Caco-2 (cell line): Measurements from ENCODE around the gene TENM4. TPM values are rescaled to one million over a fixed set of nuclear protein-coding genes. Genes with fewer than 3 reads are reported as not detected.
A peak's percentile ranks its signal among the peaks of the same experiment; 100 is the strongest.

ENCODE experiments used
- BruUV-seq: library from RNA; stranded (reverse); fragments of 400-500 nt; replicated peaks from 2 replicates; lab custom pipeline; 2021; lab: Mats Ljungman, UMichigan
- CTCF ChIA-PET: fragments of 300-600 bp; sonication (Branson Sonifier 250); formaldehyde crosslinking; loops from one replicate; lab custom pipeline; 2022; ENCODE audit warnings: antibody characterized with exemption; lab: Charles Lee
- POLR2A ChIA-PET: fragments of 300-600 bp; sonication (Branson Sonifier 250); formaldehyde crosslinking; loops from one replicate; lab custom pipeline; 2022; ENCODE audit warnings: antibody characterized with exemption; lab: Charles Lee
- DNase-seq, 2 experiments: peaks; one replicate each; pipeline versions ENCODE4 v3.0.0 to v3.0.0-alpha.2; 2020 to 2022
- H3K27me3 ChIP-seq: replicated peaks from 2 replicates; pipeline ENCODE4 v1.6.0; 2011; ENCODE audit warnings: low read length; ENCODE audit not compliant: control insufficient read depth, insufficient read depth
- H3K36me3 ChIP-seq: 2 replicates; pipeline ENCODE4 v1.5.1; 2011; ENCODE audit warnings: low read length; ENCODE audit not compliant: control insufficient read depth, insufficient read depth
- H3K4me1 ChIP-seq: fragments of 250-450 bp; sonication (Bioruptor Pico); 2 replicates; pipeline ENCODE4 v1.5.1; 2020; ENCODE audit warnings: mild to moderate bottlenecking
- H3K4me3 ChIP-seq: 2 replicates; pipeline ENCODE4 v1.5.1; 2011; ENCODE audit warnings: low read depth, mild to moderate bottlenecking, control low read depth, low read length
- H3K9me3 ChIP-seq: fragments of 250-450 bp; sonication (Bioruptor Pico); 2 replicates; pipeline ENCODE4 v1.5.1; 2020; ENCODE audit warnings: mild to moderate bottlenecking, moderate library complexity
- H3K27ac Mint-ChIP-seq: one replicate; pipeline ENCODE4 v1.8.0; 2022; ENCODE audit warnings: mixed read lengths; ENCODE audit not compliant: unreplicated experiment
- H3K27me3 Mint-ChIP-seq: one replicate; pipeline ENCODE4 v1.8.0; 2022; ENCODE audit warnings: mixed read lengths; ENCODE audit not compliant: insufficient read depth, unreplicated experiment
- H3K36me3 Mint-ChIP-seq: one replicate; pipeline ENCODE4 v1.8.0; 2022; ENCODE audit warnings: mild to moderate bottlenecking, mixed read lengths; ENCODE audit not compliant: insufficient read depth, unreplicated experiment
- H3K4me1 Mint-ChIP-seq: one replicate; pipeline ENCODE4 v1.8.0; 2022; ENCODE audit warnings: low read depth, mixed read lengths; ENCODE audit not compliant: unreplicated experiment
- H3K4me3 Mint-ChIP-seq: one replicate; pipeline ENCODE4 v1.8.0; 2022; ENCODE audit warnings: mild to moderate bottlenecking, moderate library complexity, mixed read lengths; ENCODE audit not compliant: unreplicated experiment
- H3K9me3 Mint-ChIP-seq: one replicate; pipeline ENCODE4 v1.8.0; 2022; ENCODE audit warnings: mixed read lengths; ENCODE audit not compliant: unreplicated experiment
- CTCF ChIP-seq, 2 experiments: fragments of 200-600 bp in 1 of 2; IDR thresholded peaks; 1 replicate in 1 of 2; 2 replicates in 1 of 2; pipeline versions ENCODE4 v1.5.1 to v1.8.0; 2011 to 2022; ENCODE audit warnings: antibody characterized with exemption in 1 of 2, control low read depth in 1 of 2, inconsistent platforms in 1 of 2, low read depth in 1 of 2, low read length in 1 of 2, mild to moderate bottlenecking in 1 of 2, moderate library complexity in 1 of 2; ENCODE audit not compliant: insufficient read depth in 1 of 2, severe bottlenecking in 1 of 2, unreplicated experiment in 1 of 2
- intact Hi-C: fragments of 100-400 bp; cut with micrococcal nuclease; formaldehyde crosslinking; loops from one replicate; pipeline ENCODE4 v1.10.0; 2022; ENCODE audit not compliant: unreplicated experiment
- total RNA-seq: library from RNA; stranded (reverse); gene quantifications from 2 replicates; pipeline ENCODE4 v1.2.3, GENCODE V29; 2022

TENM4 gene
- total RNA-seq, 1 experiment from 2014 or later, result 1.1 TPM

- H3K36me3 ChIP-seq, result no peaks in the 10 kb centered on the region
- POLR2A ChIA-PET, result interaction anchor here (1.2 kb wide), 1 partner anchor 11 kb away, joined by 10 read pairs; no protein-coding TSS in a partner anchor
- Mint-ChIP-seq H3K4me3 (no peak overlapping the region), H3K9me3 (no peaks in the 10 kb centered on the region), H3K27ac (no peak overlapping the region), H3K27me3 (peaks cover 3% of the 10 kb centered on the region), H3K4me1 (peaks cover 6% of the 10 kb centered on the region), H3K36me3 (no peaks in the 10 kb centered on the region)
- CTCF ChIA-PET, result interaction anchor here (0.9 to 4.7 kb wide), 5 partner anchors 11 to 452 kb away, joined by 3 to 67 read pairs (median 6); no protein-coding TSS in a partner anchor
- intact Hi-C loops, result no loop called here
- no peak overlapping the region for H3K4me3 ChIP-seq
- no peaks in the 10 kb centered on the region; the same call in 1 of the 2 replicates for H3K9me3 ChIP-seq
- no TSS peak for BruUV-seq
- H3K27me3 ChIP-seq, result no peaks in the 10 kb centered on the region
- peak; percentile 25 to 77 for DNase-seq
- H3K4me1 ChIP-seq, result peaks cover 13% of the 10 kb centered on the region
- TF ChIP-seq CTCF (IDR thresholded peaks at IDR 0.05; ENCODE audit: insufficient read depth in 1 of 2, low read depth in 1 of 2, low read length in 1 of 2, severe bottlenecking in 1 of 2, unreplicated experiment in 1 of 2), result no peak
Observed at GRCh38 chr11:79098146-79098545, 342.7 kb downstream of the TENM4 start.

GRCh38 chr11:79097246-79097875 lies 343.5 kb downstream of the TENM4 start:
- no peaks in the 10 kb centered on the region for H3K9me3 Mint-ChIP-seq
- TF ChIP-seq CTCF (IDR thresholded peaks at IDR 0.05; ENCODE audit: insufficient read depth in 1 of 2, low read depth in 1 of 2, low read length in 1 of 2, severe bottlenecking in 1 of 2, unreplicated experiment in 1 of 2), result no peak
- no peaks in the 10 kb centered on the region for H3K36me3 Mint-ChIP-seq
- Histone ChIP-seq H3K36me3 (no peaks in the 10 kb centered on the region), H3K4me1 (peaks cover 13% of the 10 kb centered on the region), H3K9me3 (no peaks in the 10 kb centered on the region; the same call in 1 of the 2 replicates), H3K27me3 (no peaks in the 10 kb centered on the region), H3K4me3 (no peak overlapping the region)
- no peak overlapping the region for H3K4me3 Mint-ChIP-seq
- no peak for DNase-seq
- peaks cover 3% of the 10 kb centered on the region for H3K27me3 Mint-ChIP-seq
- no peak overlapping the region for H3K27ac Mint-ChIP-seq
- BruUV-seq, result no TSS peak
- ChIA-PET POLR2A (interaction anchor here (1.2 kb wide), 1 partner anchor 10 kb away, joined by 10 read pairs; no protein-coding TSS in a partner anchor), CTCF (interaction anchor here (0.9 to 4.7 kb wide), 3 partner anchors 38 to 451 kb away, joined by 3 to 67 read pairs (median 6); no protein-coding TSS in a partner anchor)
- peaks cover 6% of the 10 kb centered on the region for H3K4me1 Mint-ChIP-seq
- intact Hi-C loops, result no loop called here

- H3K4me1 Mint-ChIP-seq, result peaks cover 6% of the 10 kb centered on the region
- BruUV-seq, result no TSS peak
- no peaks in the 10 kb centered on the region for H3K36me3 Mint-ChIP-seq
- no peaks in the 10 kb centered on the region; the same call in 1 of the 2 replicates for H3K9me3 ChIP-seq
- H3K4me1 ChIP-seq, result peaks cover 13% of the 10 kb centered on the region
- H3K27me3 ChIP-seq, result no peaks in the 10 kb centered on the region
- H3K4me3 Mint-ChIP-seq, result no peak overlapping the region
- H3K27me3 Mint-ChIP-seq, result no peaks in the 10 kb centered on the region
- no peaks in the 10 kb centered on the region for H3K36me3 ChIP-seq
- H3K9me3 Mint-ChIP-seq, result no peaks in the 10 kb centered on the region
- no peak for DNase-seq
- H3K4me3 ChIP-seq, result no peak overlapping the region
- intact Hi-C loops, result no loop called here
- ChIA-PET CTCF (interaction anchor here (1.0 kb wide), 1 partner anchor 8 kb away, joined by 3 read pairs; no protein-coding TSS in a partner anchor), POLR2A (no interaction called here)
- no peak overlapping the region for H3K27ac Mint-ChIP-seq
- no peak for TF ChIP-seq CTCF (IDR thresholded peaks at IDR 0.05; ENCODE audit: insufficient read depth in 1 of 2, low read depth in 1 of 2, low read length in 1 of 2, severe bottlenecking in 1 of 2, unreplicated experiment in 1 of 2)
Observed at GRCh38 chr11:79095424-79095823, 345.4 kb downstream of the TENM4 start.
